ENCODE results near the gene RAB11FIP4.

DNA sequence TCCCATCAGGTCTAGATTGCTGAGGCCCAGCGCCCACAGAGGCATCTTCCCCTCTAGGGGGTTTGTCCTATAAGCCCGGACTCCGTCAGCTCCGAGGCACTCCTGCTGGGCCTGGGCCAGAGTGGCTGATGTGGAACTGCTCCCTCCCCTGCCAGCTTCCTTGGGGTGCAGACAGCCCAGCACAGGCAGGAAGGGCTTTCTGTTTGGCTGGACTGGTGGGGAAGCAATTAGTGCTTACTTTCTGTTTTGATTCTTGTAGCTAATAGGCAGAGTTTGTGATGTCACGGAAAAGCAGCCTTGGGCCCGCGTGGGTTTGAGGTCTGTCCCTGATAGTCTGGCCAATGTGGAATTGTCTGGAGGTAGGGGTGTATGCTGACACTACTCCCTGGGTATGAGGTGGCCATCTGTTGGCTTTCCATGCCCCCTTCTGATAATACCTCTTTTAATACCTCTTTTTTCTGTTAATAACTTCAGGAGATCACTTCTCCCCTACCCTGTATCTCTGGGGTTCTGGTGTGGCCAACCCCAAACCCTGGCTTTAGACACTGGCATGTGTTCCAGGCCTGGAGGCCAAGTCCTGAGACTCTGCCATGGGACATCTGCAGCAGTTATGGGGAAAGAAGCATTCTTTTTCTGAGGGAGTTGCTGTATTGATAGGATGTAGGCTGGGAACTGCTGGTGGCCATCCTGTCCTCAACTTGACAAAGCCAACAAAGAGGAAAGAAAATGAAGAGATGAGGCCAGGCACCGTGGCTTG, 190.9 kb downstream of the RAB11FIP4 start:
- TF ChIP-seq, protein P1, sequence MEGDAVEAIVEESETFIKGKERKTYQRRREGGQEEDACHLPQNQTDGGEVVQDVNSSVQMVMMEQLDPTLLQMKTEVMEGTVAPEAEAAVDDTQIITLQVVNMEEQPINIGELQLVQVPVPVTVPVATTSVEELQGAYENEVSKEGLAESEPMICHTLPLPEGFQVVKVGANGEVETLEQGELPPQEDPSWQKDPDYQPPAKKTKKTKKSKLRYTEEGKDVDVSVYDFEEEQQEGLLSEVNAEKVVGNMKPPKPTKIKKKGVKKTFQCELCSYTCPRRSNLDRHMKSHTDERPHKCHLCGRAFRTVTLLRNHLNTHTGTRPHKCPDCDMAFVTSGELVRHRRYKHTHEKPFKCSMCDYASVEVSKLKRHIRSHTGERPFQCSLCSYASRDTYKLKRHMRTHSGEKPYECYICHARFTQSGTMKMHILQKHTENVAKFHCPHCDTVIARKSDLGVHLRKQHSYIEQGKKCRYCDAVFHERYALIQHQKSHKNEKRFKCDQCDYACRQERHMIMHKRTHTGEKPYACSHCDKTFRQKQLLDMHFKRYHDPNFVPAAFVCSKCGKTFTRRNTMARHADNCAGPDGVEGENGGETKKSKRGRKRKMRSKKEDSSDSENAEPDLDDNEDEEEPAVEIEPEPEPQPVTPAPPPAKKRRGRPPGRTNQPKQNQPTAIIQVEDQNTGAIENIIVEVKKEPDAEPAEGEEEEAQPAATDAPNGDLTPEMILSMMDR (tag by site-specific recombination; IDR thresholded peaks at IDR 0.05): no peak
- TF ChIP-seq ZBTB10 (tag by site-specific recombination; IDR thresholded peaks at IDR 0.05) (no peak), ZNF624 (tag by site-specific recombination; IDR thresholded peaks at IDR 0.05) (no peak), ZNF24 (tag by site-specific recombination; IDR thresholded peaks at IDR 0.05) (no peak), ZNF548 (tag by site-specific recombination; IDR thresholded peaks at IDR 0.05) (no peak), ZNF292 (tag by site-specific recombination; IDR thresholded peaks at IDR 0.05; ENCODE audit: borderline replicate concordance, low read depth) (no peak), ZNF747 (tag by site-specific recombination; IDR thresholded peaks at IDR 0.05) (no peak), ZNF274 (IDR thresholded peaks at IDR 0.05; ENCODE audit: low read length) (no peak), ZNF274 (tag by site-specific recombination; IDR thresholded peaks at IDR 0.05; ENCODE audit: borderline replicate concordance) (no peak), YY1 (tag by site-specific recombination; IDR thresholded peaks at IDR 0.05) (no peak)
- TF ChIP-seq, protein P2, sequence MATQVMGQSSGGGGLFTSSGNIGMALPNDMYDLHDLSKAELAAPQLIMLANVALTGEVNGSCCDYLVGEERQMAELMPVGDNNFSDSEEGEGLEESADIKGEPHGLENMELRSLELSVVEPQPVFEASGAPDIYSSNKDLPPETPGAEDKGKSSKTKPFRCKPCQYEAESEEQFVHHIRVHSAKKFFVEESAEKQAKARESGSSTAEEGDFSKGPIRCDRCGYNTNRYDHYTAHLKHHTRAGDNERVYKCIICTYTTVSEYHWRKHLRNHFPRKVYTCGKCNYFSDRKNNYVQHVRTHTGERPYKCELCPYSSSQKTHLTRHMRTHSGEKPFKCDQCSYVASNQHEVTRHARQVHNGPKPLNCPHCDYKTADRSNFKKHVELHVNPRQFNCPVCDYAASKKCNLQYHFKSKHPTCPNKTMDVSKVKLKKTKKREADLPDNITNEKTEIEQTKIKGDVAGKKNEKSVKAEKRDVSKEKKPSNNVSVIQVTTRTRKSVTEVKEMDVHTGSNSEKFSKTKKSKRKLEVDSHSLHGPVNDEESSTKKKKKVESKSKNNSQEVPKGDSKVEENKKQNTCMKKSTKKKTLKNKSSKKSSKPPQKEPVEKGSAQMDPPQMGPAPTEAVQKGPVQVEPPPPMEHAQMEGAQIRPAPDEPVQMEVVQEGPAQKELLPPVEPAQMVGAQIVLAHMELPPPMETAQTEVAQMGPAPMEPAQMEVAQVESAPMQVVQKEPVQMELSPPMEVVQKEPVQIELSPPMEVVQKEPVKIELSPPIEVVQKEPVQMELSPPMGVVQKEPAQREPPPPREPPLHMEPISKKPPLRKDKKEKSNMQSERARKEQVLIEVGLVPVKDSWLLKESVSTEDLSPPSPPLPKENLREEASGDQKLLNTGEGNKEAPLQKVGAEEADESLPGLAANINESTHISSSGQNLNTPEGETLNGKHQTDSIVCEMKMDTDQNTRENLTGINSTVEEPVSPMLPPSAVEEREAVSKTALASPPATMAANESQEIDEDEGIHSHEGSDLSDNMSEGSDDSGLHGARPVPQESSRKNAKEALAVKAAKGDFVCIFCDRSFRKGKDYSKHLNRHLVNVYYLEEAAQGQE (tag by site-specific recombination; IDR thresholded peaks at IDR 0.05): no peak
- TF ChIP-seq, protein P3, sequence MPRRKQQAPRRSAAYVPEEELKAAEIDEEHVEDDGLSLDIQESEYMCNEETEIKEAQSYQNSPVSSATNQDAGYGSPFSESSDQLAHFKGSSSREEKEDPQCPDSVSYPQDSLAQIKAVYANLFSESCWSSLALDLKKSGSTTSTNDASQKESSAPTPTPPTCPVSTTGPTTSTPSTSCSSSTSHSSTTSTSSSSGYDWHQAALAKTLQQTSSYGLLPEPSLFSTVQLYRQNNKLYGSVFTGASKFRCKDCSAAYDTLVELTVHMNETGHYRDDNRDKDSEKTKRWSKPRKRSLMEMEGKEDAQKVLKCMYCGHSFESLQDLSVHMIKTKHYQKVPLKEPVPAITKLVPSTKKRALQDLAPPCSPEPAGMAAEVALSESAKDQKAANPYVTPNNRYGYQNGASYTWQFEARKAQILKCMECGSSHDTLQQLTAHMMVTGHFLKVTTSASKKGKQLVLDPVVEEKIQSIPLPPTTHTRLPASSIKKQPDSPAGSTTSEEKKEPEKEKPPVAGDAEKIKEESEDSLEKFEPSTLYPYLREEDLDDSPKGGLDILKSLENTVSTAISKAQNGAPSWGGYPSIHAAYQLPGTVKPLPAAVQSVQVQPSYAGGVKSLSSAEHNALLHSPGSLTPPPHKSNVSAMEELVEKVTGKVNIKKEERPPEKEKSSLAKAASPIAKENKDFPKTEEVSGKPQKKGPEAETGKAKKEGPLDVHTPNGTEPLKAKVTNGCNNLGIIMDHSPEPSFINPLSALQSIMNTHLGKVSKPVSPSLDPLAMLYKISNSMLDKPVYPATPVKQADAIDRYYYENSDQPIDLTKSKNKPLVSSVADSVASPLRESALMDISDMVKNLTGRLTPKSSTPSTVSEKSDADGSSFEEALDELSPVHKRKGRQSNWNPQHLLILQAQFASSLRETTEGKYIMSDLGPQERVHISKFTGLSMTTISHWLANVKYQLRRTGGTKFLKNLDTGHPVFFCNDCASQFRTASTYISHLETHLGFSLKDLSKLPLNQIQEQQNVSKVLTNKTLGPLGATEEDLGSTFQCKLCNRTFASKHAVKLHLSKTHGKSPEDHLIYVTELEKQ (tag by site-specific recombination; IDR thresholded peaks at IDR 0.05; ENCODE audit: borderline replicate concordance): no peak

Data from HEK293 (cell line).